IMR-90 (cell line): ENCODE measurements around the gene LFNG. TPM values are rescaled to one million over a fixed set of nuclear protein-coding genes. Genes with fewer than 3 reads are reported as not detected.

Source experiments
- ATAC-seq: fragments of 200-7000 bp; cut with Tn5 transposase; 2 replicates; pipeline ENCODE4 v1.9.1; 2020; ENCODE audit warnings: low read depth, mild to moderate bottlenecking, moderate library complexity
- BruUV-seq: library from RNA; stranded (reverse); fragments of 400-500 nt; replicated peaks from 2 replicates; lab custom pipeline; 2021; lab: Mats Ljungman, UMichigan
- CTCF ChIA-PET: fragments of 300-600 bp; formaldehyde crosslinking; extraction: SDS; loops from one replicate; lab custom pipeline; 2021; ENCODE audit warnings: antibody characterized with exemption; lab: Yijun Ruan, JAX
- POLR2A ChIA-PET: fragments of 300-600 bp; sonication (Branson Sonifier 250); formaldehyde crosslinking; loops from one replicate; lab custom pipeline; 2022; ENCODE audit warnings: antibody characterized with exemption; ENCODE audit not compliant: unreplicated experiment; lab: Charles Lee
- DNase-seq: peaks from one replicate; pipeline ENCODE4 v3.0.0; 2013
- H2AFZ ChIP-seq: replicated peaks from 2 replicates; pipeline ENCODE3; 2013; ENCODE audit warnings: low read length, mild to moderate bottlenecking; ENCODE audit not compliant: poor library complexity
- H2AK5ac ChIP-seq: 2 replicates; pipeline ENCODE4 v1.6.1; 2013; ENCODE audit warnings: low read depth, low read length, inconsistent platforms
- H2AK9ac ChIP-seq: replicated peaks from 2 replicates; pipeline ENCODE3; 2013; ENCODE audit warnings: mild to moderate bottlenecking, low read depth, low read length, moderate library complexity; ENCODE audit not compliant: poor library complexity
- H2BK120ac ChIP-seq: 2 replicates; pipeline ENCODE4 v1.6.1; 2013; ENCODE audit warnings: low read depth, low read length, inconsistent platforms
- H2BK15ac ChIP-seq: 3 replicates; pipeline ENCODE4 v1.6.1; 2013; ENCODE audit warnings: low read depth, low read length, inconsistent platforms
- H2BK20ac ChIP-seq: 2 replicates; pipeline ENCODE4 v1.6.1; 2013; ENCODE audit warnings: low read depth, mild to moderate bottlenecking, inconsistent platforms, low read length, moderate library complexity
- H2BK5ac ChIP-seq: 2 replicates; pipeline ENCODE4 v1.6.1; 2013; ENCODE audit warnings: mild to moderate bottlenecking, low read depth, low read length, inconsistent platforms; ENCODE audit not compliant: poor library complexity, severe bottlenecking
- H3K14ac ChIP-seq: replicated peaks from 2 replicates; pipeline ENCODE4 v1.6.1; 2013; ENCODE audit warnings: low read depth, low read length, inconsistent platforms
- H3K18ac ChIP-seq: 2 replicates; pipeline ENCODE4 v1.6.1; 2013; ENCODE audit warnings: low read depth, low read length, control low read depth
- H3K23ac ChIP-seq: 2 replicates; pipeline ENCODE4 v1.6.1; 2013; ENCODE audit warnings: low read depth, low read length, inconsistent platforms
- H3K27ac ChIP-seq: 2 replicates; pipeline ENCODE4 v1.5.1; 2013; ENCODE audit warnings: mild to moderate bottlenecking, control low read depth, low read length; ENCODE audit not compliant: insufficient read depth
- H3K27me3 ChIP-seq: 2 replicates; pipeline ENCODE4 v1.6.1; 2013; ENCODE audit warnings: low read length; ENCODE audit not compliant: control insufficient read depth, insufficient read depth
- H3K36me3 ChIP-seq: 2 replicates; pipeline ENCODE4 v1.6.1; 2013; ENCODE audit warnings: low read length, mixed read lengths; ENCODE audit not compliant: control insufficient read depth, insufficient read depth
- H3K4ac ChIP-seq: 2 replicates; pipeline ENCODE4 v1.6.1; 2013; ENCODE audit warnings: low read depth, low read length, inconsistent platforms
- H3K4me1 ChIP-seq: 2 replicates; pipeline ENCODE4 v1.6.1; 2013; ENCODE audit warnings: low read length, mixed read lengths; ENCODE audit not compliant: control insufficient read depth, insufficient read depth
- H3K4me2 ChIP-seq: 2 replicates; pipeline ENCODE4 v1.6.1; 2013; ENCODE audit warnings: low read depth, mild to moderate bottlenecking, control low read depth, low read length, moderate library complexity
- H3K4me3 ChIP-seq: 2 replicates; pipeline ENCODE4 v1.5.1; 2013; ENCODE audit warnings: low read depth, mild to moderate bottlenecking, control low read depth, low read length, moderate library complexity; ENCODE audit not compliant: insufficient read depth
- H3K56ac ChIP-seq: 2 replicates; pipeline ENCODE4 v1.6.1; 2013; ENCODE audit warnings: low read length, inconsistent platforms; ENCODE audit not compliant: insufficient read depth; ENCODE audit errors: extremely low read depth
- H3K79me1 ChIP-seq, 2 experiments: 2 replicates each; pipeline ENCODE4 v1.6.1; 2013; ENCODE audit warnings: low read length in 2 of 2, inconsistent platforms in 1 of 2, low read depth in 1 of 2
- H3K9ac ChIP-seq: 2 replicates; pipeline ENCODE4 v1.6.1; 2013; ENCODE audit warnings: low read depth, low read length, control low read depth
- H3K9me1 ChIP-seq: 2 replicates; pipeline ENCODE4 v1.6.1; 2013; ENCODE audit warnings: low read length, inconsistent platforms; ENCODE audit not compliant: insufficient read depth
- H3K9me3 ChIP-seq: 2 replicates; pipeline ENCODE4 v1.6.1; 2013; ENCODE audit warnings: low read length; ENCODE audit not compliant: control insufficient read depth, insufficient read depth
- H4K20me1 ChIP-seq: 2 replicates; pipeline ENCODE4 v1.6.1; 2013; ENCODE audit warnings: low read length, inconsistent platforms; ENCODE audit not compliant: insufficient read depth
- H4K5ac ChIP-seq: 2 replicates; pipeline ENCODE4 v1.6.1; 2013; ENCODE audit warnings: mild to moderate bottlenecking, low read depth, low read length, control low read depth
- H4K8ac ChIP-seq, 2 experiments: 2 replicates each; pipeline ENCODE4 v1.6.1; 2013; ENCODE audit warnings: low read depth in 2 of 2, low read length in 2 of 2, control low read depth in 1 of 2, inconsistent platforms in 1 of 2
- H4K91ac ChIP-seq: 2 replicates; pipeline ENCODE4 v1.6.1; 2013; ENCODE audit warnings: low read depth, low read length, inconsistent platforms; ENCODE audit not compliant: insufficient read depth
- BHLHE40 ChIP-seq: fragments of 150-350 bp; IDR thresholded peaks from 2 replicates; pipeline ENCODE4 v1.6.1; 2016; ENCODE audit warnings: mild to moderate bottlenecking, low read depth, low read length
- CEBPB ChIP-seq: IDR thresholded peaks from 2 replicates; pipeline ENCODE4 v1.6.1; 2012; ENCODE audit warnings: low read depth, low read length, improper control_type of control experiment
- CHD1 ChIP-seq: IDR thresholded peaks from 2 replicates; pipeline ENCODE4 v1.6.1; 2012; ENCODE audit warnings: low read depth, low read length, improper control_type of control experiment
- CTCF ChIP-seq: conservative IDR thresholded peaks from 2 replicates; pipeline ENCODE4 v1.5.1; 2012; ENCODE audit warnings: mild to moderate bottlenecking, low read depth, low read length, improper control_type of control experiment
- FOS ChIP-seq: fragments of 150-350 bp; IDR thresholded peaks from 2 replicates; pipeline ENCODE4 v1.6.1; 2016; ENCODE audit warnings: low read depth, low read length
- MAFK ChIP-seq: IDR thresholded peaks from 2 replicates; pipeline ENCODE4 v1.6.1; 2012; ENCODE audit warnings: low read depth, low read length, improper control_type of control experiment
- MAZ ChIP-seq: IDR thresholded peaks from 2 replicates; pipeline ENCODE4 v1.6.1; 2012; ENCODE audit warnings: low read depth, mild to moderate bottlenecking, low read length, improper control_type of control experiment, moderate library complexity, borderline replicate concordance
- NFE2L2 ChIP-seq: fragments of 150-350 bp; IDR thresholded peaks from 2 replicates; pipeline ENCODE4 v1.6.1; 2016; ENCODE audit warnings: low read depth, mild to moderate bottlenecking, low read length
- POLR2A ChIP-seq: IDR thresholded peaks from 2 replicates; pipeline ENCODE4 v1.6.1; 2012; ENCODE audit warnings: mild to moderate bottlenecking, low read depth, low read length
- RAD21 ChIP-seq: IDR thresholded peaks from 2 replicates; pipeline ENCODE4 v1.6.1; 2012; ENCODE audit warnings: low read length, improper control_type of control experiment
- RCOR1 ChIP-seq: IDR thresholded peaks from 2 replicates; pipeline ENCODE4 v1.6.1; 2012; ENCODE audit warnings: mild to moderate bottlenecking, low read length, improper control_type of control experiment; ENCODE audit not compliant: insufficient replicate concordance
- RFX5 ChIP-seq: IDR thresholded peaks from 2 replicates; pipeline ENCODE4 v1.8.0; 2012; ENCODE audit warnings: low read depth, mild to moderate bottlenecking, low read length, moderate library complexity
- SMC3 ChIP-seq: fragments of 150-350 bp; IDR thresholded peaks from 2 replicates; pipeline ENCODE4 v1.6.1; 2016; ENCODE audit warnings: low read depth, mild to moderate bottlenecking, antibody characterized with exemption, low read length, moderate library complexity
- USF2 ChIP-seq: fragments of 150-350 bp; IDR thresholded peaks from 2 replicates; pipeline ENCODE4 v1.6.1; 2017; ENCODE audit warnings: mild to moderate bottlenecking, antibody characterized with exemption, low read length, low read depth
- WGBS, 2 experiments: methylation state at CpG; one replicate each; pipeline versions ENCODE4 v1.1.5 to v1.1.7; 2013; ENCODE audit warnings: missing lambda C conversion rate in 2 of 2; ENCODE audit not compliant: insufficient read length in 1 of 2; ENCODE audit errors: extremely low coverage in 2 of 2; 5-methylcytosine and 5-hydroxymethylcytosine counted together
- dilution Hi-C: fragments of 300-500 bp; cut with HindIII; formaldehyde crosslinking; loops from one replicate; pipeline ENCODE4 v1.14.3; 2018; ENCODE audit warnings: low sequenced_read_pairs; ENCODE audit not compliant: unreplicated experiment
- in situ Hi-C: fragments of 300-500 bp; cut with MboI; formaldehyde crosslinking; loops from 3 replicates; pipeline ENCODE4 v1.14.3; 2019; ENCODE audit warnings: low sequenced_read_pairs, inconsistent platforms, mixed read lengths
- intact Hi-C: fragments of 100-400 bp; cut with micrococcal nuclease; formaldehyde crosslinking; loops from 2 replicates; pipeline ENCODE4 v1.10.0; 2022
- polyA plus RNA-seq, 3 experiments: library from polyadenylated mRNA; depleted of rRNA; stranded (reverse); fragments of >200 nt; gene quantifications; 2 replicates each; pipeline ENCODE4 v1.2.3, GENCODE V29; 2012; ENCODE audit warnings: low replicate concordance in 1 of 3
- total RNA-seq: library from RNA; depleted of rRNA; stranded (reverse); fragments of >200 nt; gene quantifications from 2 replicates; pipeline ENCODE4 v1.2.3, GENCODE V29; 2012

The LFNG gene
- total and polyA plus RNA-seq, 2 of the 4 experiments (the other 2 are of a cell fraction) = 1.8 to 5.1 TPM

GRCh38 chr7:2477447-2478398, 41.9 kb upstream of the LFNG start (continued):
- TF ChIP-seq RAD21 (peak; percentile 89), NFE2L2 (no peak), MAFK (no peak)

GRCh38 chr7:2478399-2478785, 41.2 kb upstream of the LFNG start:
- DNase-seq = no peak
- H3K4me3 ChIP-seq = no peak overlapping the region
- H4K8ac ChIP-seq = no peak overlapping the region
- no peak overlapping the region for H2AK5ac ChIP-seq
- H4K91ac ChIP-seq = no peak overlapping the region
- H3K4me2 ChIP-seq = no peak overlapping the region
- H4K5ac ChIP-seq = no peak overlapping the region
- H3K23ac ChIP-seq = no peak overlapping the region
- POLR2A ChIA-PET = no interaction called here
- no peak overlapping the region for H3K4ac ChIP-seq
- H3K14ac ChIP-seq = no peak overlapping the region
- H3K9ac ChIP-seq = no peak overlapping the region
- CTCF ChIA-PET = interaction anchor here (1.2 kb wide), 1 partner anchor 9 kb away, joined by 3 read pairs; no protein-coding TSS in a partner anchor
- no peaks in the 10 kb centered on the region for H3K4me1 ChIP-seq
- peaks cover 13% of the 10 kb centered on the region; the same call in 1 of the 2 replicates for H3K27me3 ChIP-seq
- in situ Hi-C loops (no loop called here), dilution Hi-C loops (no loop called here), intact Hi-C loops (loop anchor here (10.0 kb wide), 2 partner anchors 166 to 676 kb away; no protein-coding TSS in a partner anchor)
- H3K18ac ChIP-seq = no peak overlapping the region
- no peaks in the 10 kb centered on the region for H3K9me1 ChIP-seq
- H2BK120ac ChIP-seq = no peak overlapping the region
- H2BK20ac ChIP-seq = no peak overlapping the region
- no peak overlapping the region for H2BK15ac ChIP-seq
- no peaks in the 10 kb centered on the region for H3K36me3 ChIP-seq
- BruUV-seq = no TSS peak
- no peak overlapping the region for H3K56ac ChIP-seq
- no peak for ATAC-seq
- WGBS, 2 experiments = 80% methylated on average over 1 of the region's 11 CpGs; no CpG with 5 or more reads in 1 of the 2 experiments
- H3K9me3 ChIP-seq = peaks cover 5% of the 10 kb centered on the region; the same call in 1 of the 2 replicates
- no peak overlapping the region for H2AK9ac ChIP-seq
- no peaks in the 10 kb centered on the region for H3K79me1 ChIP-seq
- H2AFZ ChIP-seq = no peak overlapping the region
- no peak overlapping the region for H2BK5ac ChIP-seq
- H3K27ac ChIP-seq = no peak overlapping the region
- H4K20me1 ChIP-seq = no peaks in the 10 kb centered on the region
- TF ChIP-seq RFX5 (no peak), CTCF (no peak), POLR2A (no peak), CHD1 (no peak), RCOR1 (no peak), BHLHE40 (no peak), MAFK (no peak), SMC3 (no peak), RAD21 (no peak), FOS (no peak), NFE2L2 (no peak), CEBPB (no peak), USF2 (no peak), MAZ (no peak)
